GM23338 (cell line): Measurements from ENCODE around the gene DNAJB13. TPM values are rescaled to one million over a fixed set of nuclear protein-coding genes. Genes with fewer than 3 reads are reported as not detected.

Source experiments
- ATAC-seq: fragments of 200-7000 bp; cut with Tn5 transposase; 3 replicates; pipeline ENCODE4 v1.9.1; 2020
- DNase-seq: peaks from one replicate; pipeline ENCODE4 v3.0.0-alpha.2; 2015; ENCODE audit warnings: low spot score
- H2AFZ ChIP-seq: fragments of 200-600 bp; sonication (generic); 2 replicates; pipeline ENCODE4 v1.8.0; 2016; ENCODE audit warnings: antibody characterized with exemption, mild to moderate bottlenecking, moderate library complexity
- H3F3A ChIP-seq: fragments of 200-600 bp; sonication (generic); replicated peaks from 2 replicates; pipeline ENCODE4 v1.8.0; 2017; ENCODE audit warnings: antibody characterized with exemption, mixed run types, low read depth
- H3K27ac ChIP-seq: fragments of 200-600 bp; sonication (generic); 2 replicates; pipeline ENCODE4 v1.6.1; 2016; ENCODE audit warnings: low read depth
- H3K27me3 ChIP-seq: fragments of 200-600 bp; sonication (generic); 2 replicates; pipeline ENCODE4 v1.8.0; 2016; ENCODE audit warnings: mild to moderate bottlenecking, mixed run types, moderate library complexity; ENCODE audit not compliant: insufficient read depth
- H3K36me3 ChIP-seq: fragments of 200-600 bp; sonication (generic); 2 replicates; pipeline ENCODE4 v1.8.0; 2016; ENCODE audit warnings: mild to moderate bottlenecking; ENCODE audit not compliant: insufficient read depth
- H3K4me1 ChIP-seq: fragments of 200-600 bp; sonication (generic); 2 replicates; pipeline ENCODE4 v1.8.0; 2016; ENCODE audit warnings: mild to moderate bottlenecking, moderate library complexity; ENCODE audit not compliant: insufficient read depth
- H3K4me2 ChIP-seq: fragments of 200-600 bp; sonication (generic); 2 replicates; pipeline ENCODE4 v1.7.1; 2017; ENCODE audit warnings: mixed run types
- H3K4me3 ChIP-seq: fragments of 200-600 bp; sonication (generic); 2 replicates; pipeline ENCODE4 v1.6.1; 2016; ENCODE audit warnings: mixed run types
- H3K79me2 ChIP-seq: fragments of 200-600 bp; sonication (generic); replicated peaks from 2 replicates; pipeline ENCODE4 v1.8.0; 2017; ENCODE audit warnings: mild to moderate bottlenecking; ENCODE audit not compliant: insufficient read depth
- H3K9me2 ChIP-seq: fragments of 200-600 bp; sonication (generic); 2 replicates; pipeline ENCODE4 v1.8.0; 2017; ENCODE audit not compliant: insufficient read depth
- H4K20me1 ChIP-seq: fragments of 200-600 bp; sonication (generic); replicated peaks from 2 replicates; pipeline ENCODE4 v1.8.0; 2017; ENCODE audit warnings: mild to moderate bottlenecking; ENCODE audit not compliant: insufficient read depth
- H3K27ac Mint-ChIP-seq: 2 replicates; pipeline ENCODE4 v1.8.0; 2020; ENCODE audit warnings: inconsistent platforms, mild to moderate bottlenecking, moderate library complexity, mixed read lengths
- H3K27me3 Mint-ChIP-seq: 3 replicates; pipeline ENCODE4 v1.8.0; 2022; ENCODE audit warnings: low read depth, mild to moderate bottlenecking, moderate library complexity, mixed read lengths, inconsistent platforms; ENCODE audit not compliant: insufficient read depth, poor library complexity
- H3K36me3 Mint-ChIP-seq: 3 replicates; pipeline ENCODE4 v1.8.0; 2021; ENCODE audit warnings: low read depth, mild to moderate bottlenecking, inconsistent platforms, moderate library complexity, mixed read lengths
- H3K4me1 Mint-ChIP-seq: 3 replicates; pipeline ENCODE4 v1.8.0; 2020; ENCODE audit warnings: mild to moderate bottlenecking, inconsistent platforms, mixed read lengths
- H3K4me3 Mint-ChIP-seq: 3 replicates; pipeline ENCODE4 v1.8.0; 2021; ENCODE audit warnings: moderate library complexity, mild to moderate bottlenecking, inconsistent platforms, mixed read lengths
- H3K9me3 Mint-ChIP-seq: 3 replicates; pipeline ENCODE4 v1.8.0; 2020; ENCODE audit warnings: moderate library complexity, mild to moderate bottlenecking, inconsistent platforms, mixed read lengths
- CREB1 ChIP-seq: fragments of 250-450 bp; sonication (Bioruptor Pico); IDR thresholded peaks from 2 replicates; pipeline ENCODE4 v1.5.0; 2020; ENCODE audit warnings: low read depth, mild to moderate bottlenecking, moderate library complexity
- JUNB ChIP-seq: IDR thresholded peaks from one replicate; pipeline ENCODE4 v1.6.1; 2016; ENCODE audit warnings: antibody characterized with exemption; ENCODE audit not compliant: unreplicated experiment
- NANOG ChIP-seq: IDR thresholded peaks from 2 replicates; pipeline ENCODE4 v1.6.1; 2016; ENCODE audit warnings: antibody characterized with exemption, borderline replicate concordance
- STAT1 ChIP-seq: IDR thresholded peaks from one replicate; pipeline ENCODE4 v1.6.1; 2016; ENCODE audit warnings: antibody characterized with exemption; ENCODE audit not compliant: unreplicated experiment
- ZNF331 ChIP-seq: fragments of 250-450 bp; sonication (Bioruptor Pico); IDR thresholded peaks from 2 replicates; pipeline ENCODE4 v1.5.0; 2020; ENCODE audit warnings: low read depth, mild to moderate bottlenecking, moderate library complexity
- ZNF462 ChIP-seq: fragments of 250-450 bp; sonication (Bioruptor Pico); IDR thresholded peaks from 2 replicates; pipeline ENCODE4 v1.5.0; 2020; ENCODE audit warnings: mild to moderate bottlenecking, moderate library complexity
- polyA plus RNA-seq: library from polyadenylated mRNA; unstranded; fragments of >200 nt; fragmentation: Nextera tagmentation; extraction: Ambion mirVana; gene quantifications from 2 replicates; pipeline ENCODE4 v1.2.1, GENCODE V29; 2016
- total RNA-seq: library from RNA; depleted of rRNA; stranded (reverse); fragments of >200 nt; shearing (Covaris generic); gene quantifications from 2 replicates; pipeline ENCODE4 v1.2.3, GENCODE V29; 2014
- TF ChIP-seq, protein P1 (sequence below): IDR thresholded peaks from one replicate; pipeline ENCODE4 v1.6.1; 2018; ENCODE audit warnings: antibody characterized with exemption; ENCODE audit not compliant: unreplicated experiment
- TF ChIP-seq, protein P2 (sequence below): IDR thresholded peaks from 2 replicates; pipeline ENCODE4 v1.6.1; 2016; ENCODE audit warnings: antibody characterized with exemption

The DNAJB13 gene
- total and polyA plus RNA-seq, 2 experiments from 2014 or later = 0.14 to 0.32 TPM

GRCh38 chr11:73931951-73932350, 18.9 kb upstream of the DNAJB13 start:
- TF ChIP-seq STAT1 = no peak
- TF ChIP-seq CREB1 (CRISPR knock-in tag) = no peak
- TF ChIP-seq ZNF331 (CRISPR knock-in tag) = no peak
- TF ChIP-seq, protein P1, sequence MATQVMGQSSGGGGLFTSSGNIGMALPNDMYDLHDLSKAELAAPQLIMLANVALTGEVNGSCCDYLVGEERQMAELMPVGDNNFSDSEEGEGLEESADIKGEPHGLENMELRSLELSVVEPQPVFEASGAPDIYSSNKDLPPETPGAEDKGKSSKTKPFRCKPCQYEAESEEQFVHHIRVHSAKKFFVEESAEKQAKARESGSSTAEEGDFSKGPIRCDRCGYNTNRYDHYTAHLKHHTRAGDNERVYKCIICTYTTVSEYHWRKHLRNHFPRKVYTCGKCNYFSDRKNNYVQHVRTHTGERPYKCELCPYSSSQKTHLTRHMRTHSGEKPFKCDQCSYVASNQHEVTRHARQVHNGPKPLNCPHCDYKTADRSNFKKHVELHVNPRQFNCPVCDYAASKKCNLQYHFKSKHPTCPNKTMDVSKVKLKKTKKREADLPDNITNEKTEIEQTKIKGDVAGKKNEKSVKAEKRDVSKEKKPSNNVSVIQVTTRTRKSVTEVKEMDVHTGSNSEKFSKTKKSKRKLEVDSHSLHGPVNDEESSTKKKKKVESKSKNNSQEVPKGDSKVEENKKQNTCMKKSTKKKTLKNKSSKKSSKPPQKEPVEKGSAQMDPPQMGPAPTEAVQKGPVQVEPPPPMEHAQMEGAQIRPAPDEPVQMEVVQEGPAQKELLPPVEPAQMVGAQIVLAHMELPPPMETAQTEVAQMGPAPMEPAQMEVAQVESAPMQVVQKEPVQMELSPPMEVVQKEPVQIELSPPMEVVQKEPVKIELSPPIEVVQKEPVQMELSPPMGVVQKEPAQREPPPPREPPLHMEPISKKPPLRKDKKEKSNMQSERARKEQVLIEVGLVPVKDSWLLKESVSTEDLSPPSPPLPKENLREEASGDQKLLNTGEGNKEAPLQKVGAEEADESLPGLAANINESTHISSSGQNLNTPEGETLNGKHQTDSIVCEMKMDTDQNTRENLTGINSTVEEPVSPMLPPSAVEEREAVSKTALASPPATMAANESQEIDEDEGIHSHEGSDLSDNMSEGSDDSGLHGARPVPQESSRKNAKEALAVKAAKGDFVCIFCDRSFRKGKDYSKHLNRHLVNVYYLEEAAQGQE = no peak
- Mint-ChIP-seq H3K36me3 (peaks cover 34% of the 10 kb centered on the region), H3K4me3 (no peak overlapping the region), H3K27ac (no peak overlapping the region), H3K4me1 (peaks cover 2% of the 10 kb centered on the region; the same call in 1 of the 3 replicates), H3K9me3 (peaks cover 5% of the 10 kb centered on the region; the same call in 2 of the 3 replicates), H3K27me3 (no peaks in the 10 kb centered on the region)
- H3F3A ChIP-seq = no peaks in the 10 kb centered on the region
- H3K4me2 ChIP-seq = no peak overlapping the region
- H3K27me3 ChIP-seq = no peaks in the 10 kb centered on the region
- H2AFZ ChIP-seq = no peak overlapping the region
- no peak overlapping the region for H3K27ac ChIP-seq
- ATAC-seq (no peak), DNase-seq (no peak)
- no peaks in the 10 kb centered on the region for H3K79me2 ChIP-seq
- no peaks in the 10 kb centered on the region for H3K4me1 ChIP-seq
- no peaks in the 10 kb centered on the region for H3K36me3 ChIP-seq
- no peaks in the 10 kb centered on the region for H4K20me1 ChIP-seq
- H3K4me3 ChIP-seq = no peak overlapping the region
- H3K9me2 ChIP-seq = no peaks in the 10 kb centered on the region

DNA sequence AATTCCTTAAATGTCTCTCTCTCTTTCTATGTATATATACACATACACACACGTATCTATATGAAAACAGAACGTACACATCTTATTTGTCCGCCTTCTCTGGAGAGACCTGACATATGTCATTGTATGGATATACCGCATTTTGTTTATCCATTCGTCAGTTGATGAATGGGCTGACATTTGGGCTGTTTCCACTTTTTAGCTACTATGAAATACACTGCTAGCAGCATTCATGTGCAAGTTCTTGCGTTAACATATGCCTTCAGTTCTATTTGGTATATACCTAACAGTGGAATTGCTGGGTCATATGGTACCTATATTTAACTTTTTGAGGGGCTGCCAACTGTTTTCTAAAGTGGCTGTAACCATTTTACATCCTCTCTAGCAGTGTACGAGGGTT, 18.0 kb upstream of the DNAJB13 start:
- Mint-ChIP-seq H3K27ac (no peak overlapping the region), H3K27me3 (no peaks in the 10 kb centered on the region), H3K4me1 (peaks cover 2% of the 10 kb centered on the region; the same call in 1 of the 3 replicates), H3K4me3 (no peak overlapping the region), H3K9me3 (peaks cover 10% of the 10 kb centered on the region), H3K36me3 (peaks cover 29% of the 10 kb centered on the region; the same call in 2 of the 3 replicates)
- Histone ChIP-seq H2AFZ (no peak overlapping the region), H3K9me2 (no peaks in the 10 kb centered on the region), H3K27ac (no peak overlapping the region), H3K4me3 (no peak overlapping the region), H3K4me1 (no peaks in the 10 kb centered on the region), H3K27me3 (no peaks in the 10 kb centered on the region), H4K20me1 (no peaks in the 10 kb centered on the region), H3K4me2 (no peak overlapping the region), H3K36me3 (no peaks in the 10 kb centered on the region), H3F3A (no peaks in the 10 kb centered on the region), H3K79me2 (no peaks in the 10 kb centered on the region)
- DNase-seq (no peak), ATAC-seq (no peak)
- TF ChIP-seq CREB1 (CRISPR knock-in tag) = no peak
- TF ChIP-seq NANOG = no peak
- no peak for TF ChIP-seq JUNB
- TF ChIP-seq, protein P2, sequence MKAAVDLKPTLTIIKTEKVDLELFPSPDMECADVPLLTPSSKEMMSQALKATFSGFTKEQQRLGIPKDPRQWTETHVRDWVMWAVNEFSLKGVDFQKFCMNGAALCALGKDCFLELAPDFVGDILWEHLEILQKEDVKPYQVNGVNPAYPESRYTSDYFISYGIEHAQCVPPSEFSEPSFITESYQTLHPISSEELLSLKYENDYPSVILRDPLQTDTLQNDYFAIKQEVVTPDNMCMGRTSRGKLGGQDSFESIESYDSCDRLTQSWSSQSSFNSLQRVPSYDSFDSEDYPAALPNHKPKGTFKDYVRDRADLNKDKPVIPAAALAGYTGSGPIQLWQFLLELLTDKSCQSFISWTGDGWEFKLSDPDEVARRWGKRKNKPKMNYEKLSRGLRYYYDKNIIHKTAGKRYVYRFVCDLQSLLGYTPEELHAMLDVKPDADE = no peak
- TF ChIP-seq ZNF462 (CRISPR knock-in tag) = no peak
- no peak for TF ChIP-seq ZNF331 (CRISPR knock-in tag)
